Ammon's horn (tissue), 1 donor: ENCODE measurements around the gene SLC46A1.

Experiments used
- DNase-seq: peaks from one replicate; pipeline ENCODE4 v3.0.0-alpha.2; 2016; ENCODE audit warnings: low spot score

SLC46A1 gene

DNA sequence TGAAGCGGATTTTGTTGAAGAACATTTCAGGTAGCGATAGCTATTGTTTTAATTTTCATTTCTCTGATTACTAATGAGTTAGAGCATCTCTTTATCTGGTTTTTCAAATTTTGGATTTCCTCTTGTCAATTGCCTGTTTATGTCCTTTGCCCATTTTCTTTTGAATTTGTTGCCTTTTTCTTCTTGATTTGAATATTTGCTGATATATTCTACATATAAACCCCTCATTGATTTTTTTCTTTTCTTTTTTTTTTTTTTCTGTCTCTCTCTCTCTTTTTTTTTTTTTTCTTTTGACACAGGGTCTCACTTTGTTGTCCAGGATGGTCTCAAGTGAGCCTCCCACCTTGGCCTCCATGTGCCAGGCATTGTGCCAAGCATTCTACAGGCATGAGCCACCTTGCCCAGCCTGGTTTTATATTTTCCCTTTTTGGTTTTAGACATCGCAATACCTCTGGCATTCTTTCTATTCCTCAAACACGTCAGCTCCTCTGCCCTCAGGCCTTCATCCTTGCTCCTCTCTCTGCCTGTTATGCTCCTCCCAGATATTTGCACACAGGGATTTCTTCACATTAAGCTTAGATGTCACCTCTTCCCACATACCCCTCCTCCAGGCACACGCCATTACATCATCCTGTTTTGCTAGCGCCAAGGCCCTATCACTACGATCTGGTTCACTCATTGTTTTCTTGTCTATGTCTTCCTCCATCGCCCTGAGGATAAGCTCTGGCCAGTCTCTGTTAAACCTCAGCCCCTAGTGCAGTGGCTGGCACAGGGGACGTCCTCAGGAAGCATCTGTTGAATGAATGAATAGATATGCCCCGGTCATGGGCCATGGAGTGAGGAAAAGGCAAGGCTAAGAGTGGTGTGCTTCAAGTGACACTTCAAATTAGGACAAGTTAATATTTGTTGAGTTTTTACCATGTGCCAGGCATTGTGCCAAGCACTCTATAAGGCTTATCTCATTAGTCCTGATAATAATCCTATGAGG lies 25.9 kb downstream of the SLC46A1 start:
- no peak for DNase-seq

DNA sequence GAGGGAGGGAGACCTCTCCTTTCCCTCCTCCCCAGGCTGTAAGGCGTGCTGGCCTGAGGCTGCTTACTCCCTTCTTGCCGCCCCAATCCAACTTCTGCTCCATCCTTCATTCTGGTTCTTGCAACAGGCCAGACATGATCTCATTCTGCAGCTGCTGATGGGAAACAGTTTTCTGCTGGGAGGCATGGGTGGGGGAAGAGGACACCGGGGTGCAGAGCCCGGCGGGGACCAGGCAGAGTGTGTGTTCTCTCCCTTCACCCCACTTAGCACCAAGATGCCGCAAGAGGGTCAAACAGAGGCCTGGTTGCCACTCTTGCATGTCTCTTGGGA lies 33.1 kb downstream of the SLC46A1 start:
- DNase-seq = no peak

DNA sequence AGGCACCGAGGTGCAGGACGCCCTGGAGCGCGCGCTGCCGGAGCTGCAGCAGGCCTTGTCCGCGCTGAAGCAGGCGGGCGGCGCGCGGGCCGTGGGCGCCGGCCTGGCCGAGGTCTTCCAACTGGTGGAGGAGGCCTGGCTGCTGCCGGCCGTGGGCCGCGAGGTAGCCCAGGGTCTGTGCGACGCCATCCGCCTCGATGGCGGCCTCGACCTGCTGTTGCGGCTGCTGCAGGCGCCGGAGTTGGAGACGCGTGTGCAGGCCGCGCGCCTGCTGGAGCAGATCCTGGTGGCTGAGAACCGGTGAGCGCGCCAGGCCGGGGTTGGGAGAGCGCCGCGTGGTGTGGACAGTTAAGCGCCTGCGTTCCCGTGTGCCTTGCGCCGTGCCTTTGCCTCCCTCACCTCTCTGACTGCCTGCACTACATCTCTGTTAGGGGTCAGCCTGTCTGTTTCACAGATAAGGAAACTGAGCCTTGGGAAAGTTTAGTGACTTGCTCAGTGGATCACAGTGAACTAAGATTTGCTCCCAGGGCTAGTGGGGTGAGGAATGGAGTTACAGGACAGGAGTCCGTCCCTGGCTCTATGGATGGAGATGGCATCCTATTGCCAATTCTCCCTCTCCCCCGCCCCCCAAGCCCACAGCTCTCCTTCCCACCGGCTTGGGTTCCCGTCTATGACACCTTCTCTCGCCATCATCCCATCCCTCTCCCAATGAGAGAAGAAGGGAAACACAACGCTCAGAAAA lies 33.6 kb downstream of the SLC46A1 start:
- DNase-seq = peak; percentile 52

DNA sequence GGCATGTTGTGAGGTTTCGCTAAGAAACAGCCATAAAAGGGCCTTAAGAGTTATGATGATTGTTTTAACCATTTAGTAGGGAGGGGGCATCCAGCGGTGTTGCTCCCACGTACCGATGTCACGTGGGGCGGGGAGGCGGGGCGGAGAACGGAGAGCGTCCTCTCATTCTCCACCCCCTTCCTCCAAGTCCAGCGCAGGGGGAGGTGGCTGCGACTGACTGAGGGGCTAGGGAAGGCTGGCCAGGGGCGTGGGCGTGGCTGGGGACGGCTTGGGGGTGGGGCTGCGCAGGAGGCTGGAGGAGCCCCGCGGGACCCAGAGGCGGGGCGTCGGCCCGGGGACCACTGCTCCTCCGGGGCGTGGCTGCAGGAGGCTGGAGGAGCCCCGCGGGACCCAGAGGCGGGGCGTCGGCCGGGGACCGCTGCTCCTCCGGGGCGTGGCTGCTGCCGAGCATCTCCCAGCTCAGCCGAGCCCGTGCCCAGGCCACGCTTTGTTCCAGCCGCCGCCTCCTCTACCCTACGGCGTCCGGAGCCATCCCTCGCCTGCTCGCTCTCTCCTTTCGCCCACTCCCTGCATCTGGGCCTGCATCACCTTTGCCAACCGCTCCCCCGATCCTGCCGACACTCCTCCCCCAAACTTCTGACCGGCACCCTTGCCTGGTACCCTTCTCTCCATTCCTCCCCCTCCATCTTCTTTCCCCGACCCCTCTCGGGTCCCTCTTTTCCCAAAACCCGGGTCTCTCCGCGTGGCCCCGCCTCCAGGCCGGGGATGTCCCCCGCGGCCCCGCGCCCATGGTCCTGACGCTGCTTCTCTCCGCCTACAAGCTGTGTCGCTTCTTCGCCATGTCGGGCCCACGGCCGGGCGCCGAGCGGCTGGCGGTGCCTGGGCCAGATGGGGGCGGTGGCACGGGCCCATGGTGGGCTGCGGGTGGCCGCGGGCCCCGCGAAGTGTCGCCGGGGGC lies 34.5 kb downstream of the SLC46A1 start, which contains the start of gene SARM1:
TSS of gene SARM1 (plus strand) at position 450 of the 958 bp plus-strand sequence. CDS start at position 789, 339 bp downstream.
- peak; percentile 92 for DNase-seq

DNA sequence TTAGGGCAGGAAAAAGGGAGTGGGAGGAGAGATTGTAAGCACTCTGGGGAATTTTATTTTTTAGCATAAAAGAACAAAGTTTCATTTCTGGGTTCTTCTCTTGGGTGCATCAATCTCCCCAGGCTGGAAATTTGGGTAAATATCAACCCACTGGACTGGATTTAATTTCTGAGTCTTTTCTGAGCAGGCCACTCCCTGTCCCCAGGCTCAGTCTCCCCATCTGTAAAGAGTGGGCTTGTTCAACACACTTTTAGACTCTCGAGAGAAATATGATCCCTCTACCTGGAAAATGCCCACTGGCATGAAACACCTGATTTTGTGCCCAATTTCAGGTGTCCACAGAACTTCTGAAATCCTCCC lies 35.3 kb downstream of the SLC46A1 start:
- no peak for DNase-seq

DNA sequence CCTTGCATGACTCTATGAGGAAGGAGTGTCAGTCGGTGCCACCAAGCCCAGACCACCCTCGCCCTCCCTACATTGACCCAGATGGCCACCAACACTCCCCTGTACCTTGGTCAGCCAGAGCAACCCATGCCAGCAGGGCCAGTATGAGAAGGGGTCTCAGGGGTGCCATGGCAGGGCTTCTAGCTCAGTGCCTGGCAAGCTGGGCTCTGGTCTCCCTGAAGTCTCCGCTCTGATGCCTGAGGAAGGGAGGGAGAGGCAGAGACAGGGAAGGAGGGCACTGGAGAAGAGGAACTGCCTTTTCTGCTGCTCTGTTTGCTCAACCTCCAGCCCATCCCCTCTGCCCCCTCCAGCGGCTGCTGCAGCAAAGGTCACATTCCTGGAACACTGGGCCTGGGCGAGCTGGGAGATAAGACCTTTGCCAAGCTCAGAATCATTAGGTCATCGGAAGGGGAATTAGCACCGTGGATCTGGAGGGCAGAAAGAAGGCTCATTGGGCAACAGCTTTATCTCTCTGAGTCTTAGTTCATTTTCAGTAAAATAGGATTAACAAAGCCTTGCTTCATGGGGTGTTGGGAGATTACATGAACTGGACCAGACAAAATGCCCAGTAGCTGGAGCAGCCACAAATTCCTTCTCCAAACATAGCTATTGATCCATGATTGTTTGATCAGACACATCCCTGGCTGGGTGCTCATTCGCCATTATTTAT lies 35.8 kb downstream of the SLC46A1 start, which contains the start of gene VTN:
TSS of gene VTN (minus strand) at position 273 of the 709 bp plus-strand sequence. CDS start at position 169, 104 bp downstream.
- DNase-seq = no peak

DNA sequence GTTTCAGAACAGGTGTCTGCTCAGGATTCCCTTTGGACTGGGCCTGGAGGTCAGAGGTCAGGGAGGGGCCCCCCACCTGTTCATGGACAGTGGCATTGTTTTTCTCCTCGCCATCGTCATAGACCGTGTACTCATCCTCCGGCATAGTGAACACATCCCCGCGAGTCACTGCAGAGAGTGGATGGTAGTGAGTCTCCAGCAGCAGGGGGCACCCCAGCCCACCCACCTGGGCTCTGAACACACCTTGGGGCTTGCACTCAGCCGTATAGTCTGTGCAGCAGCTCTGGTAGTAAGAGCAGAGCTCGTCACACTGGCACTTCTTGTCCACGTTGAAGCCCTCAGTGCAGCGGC lies 36.4 kb downstream of the SLC46A1 start:
- DNase-seq = no peak

DNA sequence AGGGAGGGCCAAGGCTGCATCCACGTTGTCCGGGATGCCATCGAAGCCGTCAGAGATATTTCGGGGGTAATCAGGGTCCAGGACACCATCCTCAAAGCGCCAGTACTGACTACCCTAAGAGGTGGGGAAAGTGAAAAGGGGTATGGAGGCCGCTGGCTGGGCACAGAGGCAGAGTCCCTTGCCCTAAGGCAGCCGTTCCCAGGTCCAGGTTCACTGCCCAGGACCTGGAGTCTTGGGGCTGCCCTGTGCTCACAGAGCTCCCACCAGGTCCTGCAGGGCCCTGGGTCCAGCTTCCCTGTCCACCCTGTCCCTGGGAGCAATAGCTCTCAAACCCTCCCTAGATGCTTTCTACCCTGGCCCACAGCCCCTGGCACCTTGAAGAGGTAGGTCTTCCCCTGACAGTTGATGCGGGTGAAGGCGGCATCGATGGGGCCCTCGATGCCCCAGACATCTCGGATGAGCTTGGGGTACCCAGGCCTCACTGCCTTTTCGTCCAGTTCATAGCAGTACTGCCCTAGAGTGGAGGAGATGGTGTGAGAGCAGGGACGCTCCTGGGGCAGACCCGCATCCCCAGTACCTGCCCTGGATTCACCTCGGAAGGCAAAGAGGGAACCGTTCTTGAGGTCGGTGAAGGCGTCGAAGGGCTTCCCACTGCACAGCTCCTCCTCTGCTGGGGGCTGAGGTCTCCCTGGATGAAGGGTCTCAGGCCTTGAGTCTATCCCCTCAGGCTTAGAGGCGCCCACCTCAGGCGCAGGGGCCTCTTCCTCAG lies 36.9 kb downstream of the SLC46A1 start:
- no peak for DNase-seq

DNA sequence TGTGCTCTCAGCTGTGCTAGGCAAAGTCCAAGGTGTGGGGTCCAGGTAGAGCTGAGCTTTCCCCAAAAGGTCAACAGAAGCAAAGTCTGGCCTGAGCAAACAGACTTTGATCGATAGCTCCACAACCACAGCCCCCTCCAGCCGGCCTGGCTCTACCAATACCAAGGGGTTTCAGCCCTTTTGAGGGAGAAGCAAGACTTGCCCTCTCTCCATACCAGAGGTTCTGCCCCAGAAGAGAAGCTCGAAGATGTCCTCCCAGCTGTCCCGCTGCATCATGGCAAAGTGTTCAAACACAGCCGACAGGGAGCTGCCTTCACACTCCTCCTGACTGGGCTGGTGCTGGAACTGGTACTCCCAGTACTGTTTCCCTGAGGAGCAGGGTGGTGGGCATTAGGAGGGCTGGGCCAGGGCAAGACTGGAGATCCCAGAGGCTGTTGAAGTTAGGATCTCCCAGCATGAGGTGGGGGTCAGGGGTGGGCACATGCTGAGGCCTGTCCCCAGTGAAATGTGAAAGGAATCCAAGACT lies 37.6 kb downstream of the SLC46A1 start:
- DNase-seq = no peak

DNA sequence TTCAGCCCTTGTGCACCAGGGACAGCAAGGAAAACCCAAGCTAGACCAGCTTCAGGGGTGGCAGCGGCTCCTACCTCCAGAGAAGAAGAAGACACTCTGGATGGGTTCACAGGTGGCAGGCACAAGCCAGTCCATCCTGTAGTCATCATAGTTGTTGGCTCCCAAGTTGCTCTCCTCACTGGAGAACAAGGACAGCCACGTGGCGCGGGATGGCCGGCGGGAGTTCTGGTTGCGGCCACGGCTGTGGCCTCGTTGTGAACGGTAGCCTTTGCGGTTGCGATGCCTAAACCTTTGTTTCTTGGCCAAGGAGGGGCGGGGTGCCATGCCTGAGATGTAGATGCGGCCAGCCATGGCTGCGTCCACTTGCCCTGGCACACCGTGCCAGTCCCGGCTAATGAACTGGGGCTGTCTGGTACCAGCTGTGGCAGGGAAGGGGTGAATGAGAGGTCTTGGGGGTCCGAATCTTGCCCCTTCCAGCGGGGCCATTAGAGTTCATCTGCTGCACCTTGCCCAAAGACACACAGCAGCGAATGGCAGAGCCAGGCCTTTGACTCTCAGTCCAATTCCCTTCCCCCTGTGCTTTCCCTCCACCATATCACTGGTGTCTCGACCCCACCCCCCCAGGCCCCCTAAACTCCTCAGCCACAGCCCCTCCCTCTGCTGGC lies 38.2 kb downstream of the SLC46A1 start:
- no peak for DNase-seq

DNA sequence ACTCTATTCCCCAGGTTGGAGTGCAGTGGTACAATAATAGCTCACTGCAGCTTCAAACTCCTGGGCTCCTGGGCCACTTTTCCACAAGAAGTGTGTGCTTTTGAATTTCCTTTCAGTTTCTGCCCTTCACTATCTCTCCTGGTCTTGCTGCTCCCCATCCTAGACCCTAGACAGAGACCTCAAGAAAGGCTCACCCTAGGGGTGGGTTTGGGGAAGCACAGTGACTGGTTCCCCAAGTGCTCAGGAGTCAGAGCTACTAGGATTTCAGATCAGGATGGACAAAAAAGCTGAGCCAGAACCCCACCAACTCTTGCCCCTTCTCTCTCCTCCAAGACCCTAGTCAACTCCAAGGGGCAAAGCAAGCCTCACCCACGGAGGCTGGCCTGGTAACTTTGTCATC lies 39.4 kb downstream of the SLC46A1 start:
- no peak for DNase-seq

DNA sequence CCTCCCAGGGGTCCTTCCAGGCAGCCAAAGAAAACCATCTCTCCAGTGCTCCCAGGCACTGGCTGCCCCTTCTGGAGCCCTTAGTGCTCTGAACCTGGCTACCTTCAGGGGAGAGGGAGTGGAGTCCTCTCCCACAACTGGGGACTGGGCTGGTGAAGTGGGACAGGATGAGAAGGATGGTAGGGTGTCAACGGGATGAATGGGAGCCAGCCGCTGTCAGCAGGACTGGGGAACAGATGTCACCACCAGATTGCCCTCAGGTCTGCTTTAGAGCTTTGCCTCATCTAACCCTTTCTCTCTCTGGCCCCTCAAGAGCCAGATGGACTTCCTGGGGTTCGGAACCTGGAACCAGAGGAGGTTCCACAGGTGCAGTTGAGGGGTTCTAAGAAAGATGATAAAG lies 40.5 kb downstream of the SLC46A1 start:
- DNase-seq = no peak

DNA sequence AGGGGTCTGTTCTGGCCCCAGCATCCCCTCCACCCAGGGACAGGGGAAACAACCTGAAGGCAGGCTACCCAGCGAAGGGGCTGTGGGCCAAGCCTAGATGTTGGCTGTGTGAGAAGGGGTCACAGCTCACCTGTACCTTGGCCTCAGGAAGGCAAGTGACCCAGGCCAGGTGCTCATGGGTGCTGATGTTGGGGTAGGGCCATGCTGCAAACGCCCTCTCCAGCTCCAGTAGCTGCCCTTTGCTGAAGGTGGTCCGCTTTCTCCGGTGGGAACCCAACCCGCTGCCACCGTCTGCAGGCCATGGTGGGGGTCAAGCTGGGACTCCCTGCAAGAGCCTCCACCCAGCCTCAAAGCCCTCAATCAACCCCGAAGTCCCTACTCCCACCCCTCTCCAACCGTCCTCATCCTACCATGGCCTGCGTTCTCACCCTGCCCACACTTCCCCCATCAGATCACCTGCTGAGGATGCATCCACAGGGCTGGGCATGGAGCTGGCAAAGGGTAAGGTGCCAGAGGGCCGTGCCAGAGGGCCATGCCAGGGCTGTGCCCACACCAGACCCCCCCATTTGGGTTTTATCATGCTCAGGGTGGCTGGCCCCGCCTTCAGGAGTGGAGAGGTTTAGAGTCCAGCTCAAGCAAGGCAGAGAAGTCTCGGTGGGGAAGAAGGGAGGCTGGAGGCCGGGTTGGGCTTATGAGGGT lies 41.2 kb downstream of the SLC46A1 start, which contains the start of gene SEBOX:
TSS of gene SEBOX (minus strand) at position 535 of the 699 bp plus-strand sequence. CDS start at position 487, 48 bp downstream.
- no peak for DNase-seq

DNA sequence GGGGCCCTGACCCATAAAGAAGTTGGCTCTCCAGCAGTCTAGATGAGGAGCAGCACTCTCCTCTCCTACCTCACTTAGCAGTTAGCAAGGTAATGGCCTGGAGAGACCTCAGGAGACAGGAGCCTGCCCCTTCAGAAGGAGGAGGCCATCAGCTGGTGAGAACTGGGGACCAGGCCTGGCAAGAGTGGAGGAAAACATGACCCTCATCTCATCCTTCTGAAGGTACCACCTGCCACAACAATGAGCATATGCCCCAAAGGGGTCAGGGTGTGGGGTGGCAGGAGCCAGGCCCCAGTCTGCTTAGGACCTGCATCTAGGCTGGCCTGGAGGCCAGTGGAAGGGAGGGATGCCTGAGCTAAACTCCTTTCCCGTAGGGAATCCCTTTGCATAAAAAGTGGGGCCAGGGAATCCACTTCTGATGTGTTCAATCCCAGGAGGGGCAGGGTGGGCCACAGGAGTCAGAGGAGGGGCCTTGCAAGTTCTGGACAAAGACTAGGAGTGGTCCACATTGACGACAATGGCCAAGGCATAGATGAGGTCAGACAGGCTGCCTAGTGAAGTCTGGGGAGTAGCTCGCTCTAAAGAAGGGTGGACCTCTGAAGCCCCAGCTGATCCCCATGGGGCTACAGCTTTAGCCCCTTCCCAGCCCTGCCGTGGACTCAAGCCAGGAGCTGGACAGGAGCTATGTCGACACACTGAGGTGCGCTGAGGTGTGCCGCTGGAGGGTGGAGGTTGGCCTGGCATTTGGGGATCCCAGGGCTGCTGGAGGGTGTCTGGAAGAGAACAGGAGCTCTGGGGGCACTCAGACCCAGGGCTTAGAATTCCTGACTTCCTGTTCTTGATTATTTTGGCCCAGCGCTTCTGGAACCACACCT lies 42.0 kb downstream of the SLC46A1 start:
- no peak for DNase-seq

DNA sequence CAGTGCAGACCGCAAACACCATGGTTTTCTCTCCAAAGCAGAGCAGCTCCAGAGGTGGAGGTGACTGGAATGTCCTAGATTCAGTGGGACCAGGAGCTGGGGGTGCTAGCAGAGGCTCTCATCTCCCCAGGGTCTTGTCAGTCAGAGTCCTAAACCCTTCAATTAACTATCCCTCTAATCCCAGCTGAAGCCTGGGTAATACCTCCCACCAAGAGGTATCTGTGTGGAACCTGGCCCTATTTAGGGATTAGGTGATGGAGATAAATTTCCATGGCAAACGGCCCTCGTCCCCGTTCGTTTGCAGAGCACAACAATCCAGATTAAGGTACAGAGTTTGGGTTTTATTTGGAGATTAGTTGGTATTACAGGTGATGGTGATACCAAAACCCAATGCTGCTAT lies 42.8 kb downstream of the SLC46A1 start:
- DNase-seq = no peak

DNA sequence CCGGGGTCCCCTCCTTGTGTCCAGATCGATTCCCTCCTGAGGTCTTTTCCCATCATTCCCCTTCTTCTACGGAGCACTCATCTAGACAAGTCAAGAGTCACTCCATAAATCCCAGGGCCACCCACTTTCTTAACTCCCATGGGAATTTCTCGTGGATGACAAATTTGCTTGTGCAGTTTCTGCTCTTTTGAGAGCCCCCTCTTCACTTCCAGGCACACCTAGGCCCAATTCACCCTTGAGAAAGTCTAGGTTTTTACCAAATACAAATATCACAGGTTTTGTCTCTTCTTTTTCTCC lies 48.2 kb downstream of the SLC46A1 start:
- no peak for DNase-seq

DNA sequence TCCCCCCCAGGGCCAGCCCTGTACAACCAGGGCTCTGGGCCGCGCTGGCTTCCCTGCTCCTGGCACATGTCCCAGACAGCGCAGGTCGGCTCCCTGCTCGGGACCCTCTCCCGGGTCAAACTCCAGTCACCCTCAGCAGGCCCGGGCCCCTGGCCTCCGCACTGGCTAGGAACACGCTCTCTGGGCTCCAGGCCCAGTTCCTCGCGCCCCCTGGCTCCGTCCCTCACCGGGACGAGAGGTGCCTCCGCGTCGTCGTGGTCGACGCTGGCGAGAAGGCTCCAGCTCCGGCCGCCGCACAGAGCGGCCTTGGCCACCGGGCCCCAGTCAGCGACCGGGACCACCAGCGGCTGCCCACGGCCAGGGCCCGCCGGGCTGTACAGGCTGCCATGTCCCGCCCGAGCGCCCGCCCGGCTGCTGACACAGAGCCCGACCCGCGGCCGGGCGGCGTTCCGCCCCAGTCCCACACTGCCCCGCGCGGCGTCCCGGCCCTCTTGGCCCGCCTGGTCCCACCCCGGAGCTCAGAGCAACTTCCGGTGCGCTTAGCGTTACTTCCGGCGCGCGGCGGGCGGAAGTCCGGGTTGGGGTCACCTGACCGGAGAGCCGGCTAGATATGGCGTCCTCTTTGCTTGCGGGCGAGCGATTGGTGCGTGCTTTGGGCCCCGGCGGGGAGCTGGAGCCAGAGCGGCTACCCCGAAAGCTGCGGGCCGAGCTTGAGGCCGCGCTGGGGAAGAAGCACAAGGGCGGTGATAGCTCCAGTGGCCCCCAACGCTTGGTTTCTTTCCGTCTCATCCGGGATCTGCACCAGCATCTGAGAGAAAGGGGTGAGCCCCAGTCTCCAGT lies 48.7 kb downstream of the SLC46A1 start, which contains the start of gene POLDIP2:
TSS of gene POLDIP2 (minus strand) at position 467 of the 840 bp plus-strand sequence. CDS start at position 388, 79 bp downstream.
- DNase-seq = peak; percentile 93
